Peyer's patch (tissue), 4 donors: ENCODE measurements around the gene KCNIP3. TPM values are rescaled to one million over a fixed set of nuclear protein-coding genes. Genes with fewer than 3 reads are reported as not detected.
A peak's percentile ranks its signal among the peaks of the same experiment; 100 is the strongest.

Experiments
- DNase-seq, 3 donors: peaks; one replicate each; pipeline ENCODE4 v3.0.0-alpha.2; 2017 to 2019
- H3K27ac ChIP-seq, 4 donors: fragments of 200-600 bp; sonication (generic); one replicate each; pipeline ENCODE4 v1.5.1; 2016 to 2019
- H3K27me3 ChIP-seq, 2 donors: fragments of 200-600 bp; sonication (generic); one replicate each; pipeline ENCODE4 v1.5.1; 2019
- H3K36me3 ChIP-seq, 3 donors: fragments of 200-600 bp; sonication (generic); one replicate each; pipeline ENCODE4 v1.5.1; 2016 to 2019
- H3K4me1 ChIP-seq, 4 donors: fragments of 200-600 bp; sonication (generic); one replicate each; pipeline ENCODE4 v1.5.1; 2016 to 2019
- H3K4me3 ChIP-seq, 4 donors: fragments of 200-600 bp; sonication (generic); 1 replicate in 3 of 4; 2 replicates in 1 of 4; pipeline ENCODE4 v1.5.1; 2016 to 2019; ENCODE audit warnings: mild to moderate bottlenecking in 1 of 4
- H3K9me3 ChIP-seq, 4 donors: fragments of 200-600 bp; sonication (generic); one replicate each; pipeline ENCODE4 v1.5.1; 2016 to 2019; ENCODE audit warnings: mild to moderate bottlenecking in 1 of 4
- CTCF ChIP-seq, 6 experiments: fragments of 450-650 bp in 4 of 6; fragments of 200-600 bp in 2 of 6; sonication (generic) in 1 of 6; IDR thresholded peaks; one replicate each; pipeline ENCODE4 v1.5.1; 2017 to 2019; ENCODE audit warnings: antibody characterized with exemption in 6 of 6, mild to moderate bottlenecking in 3 of 6, moderate library complexity in 1 of 6
- POLR2A ChIP-seq, 2 donors: fragments of 450-650 bp; IDR thresholded peaks; one replicate each; pipeline ENCODE4 v1.5.1; 2017; ENCODE audit warnings: antibody characterized with exemption in 2 of 2, mild to moderate bottlenecking in 2 of 2, moderate library complexity in 2 of 2
- total RNA-seq, 4 donors: library from RNA; depleted of rRNA; stranded (reverse); fragments of >200 nt; gene quantifications; one replicate each; pipeline ENCODE4 v1.1.0, GENCODE V29; 2016

The KCNIP3 gene
- total RNA-seq, 4 donors from 2014 or later, result 4.9 to 11.4 (median 7.2) TPM

- TF ChIP-seq POLR2A (IDR thresholded peaks at IDR 0.05) (no peak), CTCF (IDR thresholded peaks at IDR 0.05) (peak in 1 of 6 experiments; percentile 6)
- peak overlapping the region in 1 of 4 donors; percentile 35 for H3K27ac ChIP-seq
- no peaks in the 10 kb centered on the region for H3K27me3 ChIP-seq
- H3K36me3 ChIP-seq, result no peaks in the 10 kb centered on the region
- no peaks in the 10 kb centered on the region for H3K9me3 ChIP-seq
- peak in 1 of 3 donors; percentile 56 for DNase-seq
- peaks cover 0 to 13% (median 6%) of the 10 kb centered on the region in 4 donors for H3K4me1 ChIP-seq
- H3K4me3 ChIP-seq, result peak overlapping the region; percentile 8 to 92 (median 56)
Measured at GRCh38 chr2:95346738-95347671, 49.9 kb downstream of the KCNIP3 start.

- peak in 2 of 3 donors; percentile 44 for DNase-seq
- TF ChIP-seq POLR2A (IDR thresholded peaks at IDR 0.05) (no peak), CTCF (IDR thresholded peaks at IDR 0.05) (no peak)
Measured at GRCh38 chr2:95347681-95348608, 50.8 kb downstream of the KCNIP3 start.

GRCh38 chr2:95348609-95349567 lies 51.7 kb downstream of the KCNIP3 start:
- peak in 2 of 3 donors; percentile 25 to 40 for DNase-seq
- no peak overlapping the region for H3K27ac ChIP-seq
- no peaks in the 10 kb centered on the region for H3K36me3 ChIP-seq
- H3K4me1 ChIP-seq, result peaks cover 0 to 13% (median 6%) of the 10 kb centered on the region in 4 donors
- TF ChIP-seq CTCF (IDR thresholded peaks at IDR 0.05), result no peak
- TF ChIP-seq POLR2A (IDR thresholded peaks at IDR 0.05), result no peak
- no peaks in the 10 kb centered on the region for H3K9me3 ChIP-seq
- H3K27me3 ChIP-seq, result no peaks in the 10 kb centered on the region
- H3K4me3 ChIP-seq, result no peak overlapping the region

More at GRCh38 chr2:95347681-95348608, 50.8 kb downstream of the KCNIP3 start:
- H3K27ac ChIP-seq, result no peak overlapping the region
- no peak overlapping the region for H3K4me3 ChIP-seq
- H3K27me3 ChIP-seq, result no peaks in the 10 kb centered on the region
- no peaks in the 10 kb centered on the region for H3K36me3 ChIP-seq
- peaks cover 0 to 13% (median 6%) of the 10 kb centered on the region in 4 donors for H3K4me1 ChIP-seq
- H3K9me3 ChIP-seq, result no peaks in the 10 kb centered on the region

GRCh38 chr2:95349568-95350322 lies 52.6 kb downstream of the KCNIP3 start:
- no peaks in the 10 kb centered on the region for H3K27me3 ChIP-seq
- H3K4me1 ChIP-seq, result peaks cover 0 to 13% (median 6%) of the 10 kb centered on the region in 4 donors
- no peaks in the 10 kb centered on the region for H3K36me3 ChIP-seq
- H3K4me3 ChIP-seq, result no peak overlapping the region
- no peaks in the 10 kb centered on the region for H3K9me3 ChIP-seq
- no peak overlapping the region for H3K27ac ChIP-seq
- DNase-seq, result peak in 2 of 3 donors; percentile 36 to 43
- no peak for TF ChIP-seq CTCF (IDR thresholded peaks at IDR 0.05)
- no peak for TF ChIP-seq POLR2A (IDR thresholded peaks at IDR 0.05)
